Stimulated activated CD4-positive, alpha-beta T cell treated with anti-CD3 and anti-CD28 coated beads, TNF-alpha, amount 100 ng/mL, for 48 hours (primary cell): ENCODE measurements around the gene KLHL25.

ENCODE experiments used
- DNase-seq, 3 donors: peaks; one replicate each; pipeline ENCODE4 v3.0.0-alpha.2; 2020; ENCODE audit warnings: low read depth in 3 of 3

Gene KLHL25

GRCh38 chr15:85748176-85748575, 46.5 kb downstream of the KLHL25 start:
- DNase-seq = no peak

- DNase-seq = no peak
Observed at GRCh38 chr15:85746641-85747040, 48.1 kb downstream of the KLHL25 start.

DNA sequence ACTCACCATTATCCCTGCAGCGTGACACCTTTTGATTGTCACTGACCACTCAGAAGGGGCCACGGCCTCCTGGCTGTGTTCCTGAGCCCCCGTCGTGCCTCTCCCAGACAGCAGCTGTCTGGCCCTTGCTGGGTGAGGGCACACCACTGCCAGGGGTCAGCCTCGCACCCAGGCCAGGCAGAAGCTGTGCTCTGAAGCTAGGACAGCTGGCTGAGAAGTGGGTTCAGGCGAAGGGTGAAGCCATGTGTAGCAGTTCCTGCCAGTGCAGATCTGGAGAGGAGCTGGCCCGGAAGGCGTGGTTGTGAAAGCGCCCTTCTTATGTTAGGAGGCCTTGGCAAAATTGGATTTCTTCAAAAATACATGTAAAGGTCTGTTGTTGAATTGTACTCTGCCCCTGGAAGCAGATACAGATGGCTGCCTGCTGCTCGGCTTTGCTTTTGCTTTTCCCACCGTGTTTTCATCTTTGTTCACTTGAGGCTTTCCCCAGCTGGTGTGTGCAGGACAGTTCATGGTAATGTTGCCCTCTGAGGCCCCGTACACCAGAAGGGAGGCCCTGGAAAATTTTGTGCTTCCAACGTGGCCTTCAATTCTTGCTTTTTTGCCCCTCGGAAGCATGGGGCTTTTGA, 49.1 kb downstream of the KLHL25 start:
- DNase-seq = no peak

- DNase-seq = no peak
Observed at GRCh38 chr15:85745023-85745422, 49.7 kb downstream of the KLHL25 start.

- no peak for DNase-seq
Observed at GRCh38 chr15:85744579-85744978, 50.1 kb downstream of the KLHL25 start.

DNA sequence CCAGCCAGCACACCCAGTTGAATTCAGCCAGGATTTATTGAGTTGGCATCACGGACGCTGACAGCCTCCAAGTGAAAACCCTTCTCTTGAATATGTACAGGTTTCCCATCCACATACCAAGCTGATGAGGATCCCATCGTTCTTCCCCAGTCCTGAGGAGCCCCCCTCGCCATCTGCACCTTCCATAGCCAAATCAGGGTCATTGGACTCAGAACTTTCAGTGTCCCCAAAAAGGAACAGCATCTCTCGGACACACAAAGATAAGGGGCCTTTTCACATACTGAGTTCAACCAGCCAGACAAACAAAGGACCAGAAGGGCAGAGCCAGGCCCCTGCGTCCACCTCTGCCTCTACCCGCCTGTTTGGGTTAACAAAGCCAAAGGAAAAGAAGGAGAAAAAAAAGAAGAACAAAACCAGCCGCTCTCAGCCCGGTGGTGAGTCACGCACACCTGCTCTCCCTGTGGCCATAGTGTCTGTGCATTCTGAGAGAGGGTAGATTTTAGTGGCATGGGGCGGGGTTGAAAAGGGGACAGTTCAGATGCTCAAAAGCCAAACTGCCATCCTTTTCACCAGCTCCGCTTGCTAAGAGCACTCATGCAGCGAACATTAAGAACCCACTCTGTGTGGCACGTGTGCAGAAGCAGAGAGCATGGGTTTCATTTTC, 51.2 kb downstream of the KLHL25 start:
- DNase-seq = no peak

DNA sequence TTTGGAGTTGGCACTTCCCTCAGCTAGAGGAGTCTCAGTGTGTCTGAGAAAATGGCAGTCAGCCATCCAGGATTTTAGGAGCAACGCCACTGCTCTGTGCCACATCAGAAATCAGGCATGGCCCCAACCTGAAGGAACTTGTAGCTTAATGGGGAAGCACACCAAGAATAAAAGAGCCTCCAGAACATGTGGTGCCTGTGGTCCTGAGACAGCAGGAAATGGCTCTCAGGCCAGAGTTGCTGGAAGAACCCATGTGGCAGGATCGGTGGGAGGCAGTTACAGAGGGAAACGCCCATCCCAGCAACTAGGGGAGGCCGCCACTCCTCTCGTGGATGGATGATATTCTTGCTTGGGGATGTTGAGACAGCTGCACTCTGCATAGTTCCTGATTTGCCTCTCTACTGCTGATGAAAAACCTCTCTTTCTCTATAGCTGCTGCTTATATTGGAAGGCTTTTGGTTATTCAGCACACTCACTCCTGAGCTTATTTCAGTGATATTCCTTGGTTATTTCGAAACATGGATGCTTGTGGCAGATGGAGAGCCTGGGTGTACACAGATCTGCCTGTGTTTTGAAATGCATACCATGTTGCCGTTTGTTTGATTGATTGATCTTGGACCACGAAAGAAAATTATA, 52.4 kb downstream of the KLHL25 start:
- no peak for DNase-seq

DNA sequence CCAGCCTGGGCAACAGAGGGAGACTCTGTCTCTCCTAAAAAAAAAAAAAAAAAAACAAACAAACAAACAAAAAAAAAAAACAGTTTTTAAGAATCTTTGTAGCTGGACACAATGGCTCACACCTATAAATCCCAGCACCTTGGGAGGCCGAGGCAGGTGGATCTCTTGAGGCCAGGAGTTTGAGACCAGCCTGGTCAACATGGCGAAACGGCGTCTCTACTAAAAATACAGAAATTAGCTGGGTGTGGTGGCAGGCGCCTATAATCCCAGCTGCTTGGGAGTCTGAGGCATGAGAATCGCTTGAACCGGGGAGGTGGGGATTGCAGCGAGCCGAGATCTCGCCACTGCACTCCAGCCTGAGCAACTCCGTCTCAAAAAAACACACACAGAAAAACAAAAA, 53.1 kb downstream of the KLHL25 start:
- no peak for DNase-seq

DNA sequence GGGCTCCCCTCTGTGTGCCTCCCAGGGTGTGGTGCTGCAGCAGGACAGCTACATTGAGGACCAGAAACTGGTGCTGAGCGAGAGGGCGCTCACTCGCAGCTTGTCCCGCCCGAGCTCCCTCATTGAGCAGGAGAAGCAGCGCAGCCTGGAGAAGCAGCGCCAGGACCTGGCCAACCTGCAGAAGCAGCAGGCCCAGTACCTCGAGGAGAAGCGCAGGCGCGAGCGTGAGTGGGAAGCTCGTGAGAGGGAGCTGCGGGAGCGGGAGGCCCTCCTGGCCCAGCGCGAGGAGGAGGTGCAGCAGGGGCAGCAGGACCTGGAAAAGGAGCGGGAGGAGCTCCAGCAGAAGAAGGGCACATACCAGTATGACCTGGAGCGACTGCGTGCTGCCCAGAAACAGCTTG, 53.7 kb downstream of the KLHL25 start:
- no peak for DNase-seq

GRCh38 chr15:85737061-85737460, 57.7 kb downstream of the KLHL25 start:
- DNase-seq = no peak

GRCh38 chr15:85733416-85733815, 61.3 kb downstream of the KLHL25 start:
- DNase-seq = no peak

GRCh38 chr15:85730001-85730820, 64.5 kb downstream of the KLHL25 start:
- peak in 2 of 3 donors; percentile 21 to 40 for DNase-seq

DNA sequence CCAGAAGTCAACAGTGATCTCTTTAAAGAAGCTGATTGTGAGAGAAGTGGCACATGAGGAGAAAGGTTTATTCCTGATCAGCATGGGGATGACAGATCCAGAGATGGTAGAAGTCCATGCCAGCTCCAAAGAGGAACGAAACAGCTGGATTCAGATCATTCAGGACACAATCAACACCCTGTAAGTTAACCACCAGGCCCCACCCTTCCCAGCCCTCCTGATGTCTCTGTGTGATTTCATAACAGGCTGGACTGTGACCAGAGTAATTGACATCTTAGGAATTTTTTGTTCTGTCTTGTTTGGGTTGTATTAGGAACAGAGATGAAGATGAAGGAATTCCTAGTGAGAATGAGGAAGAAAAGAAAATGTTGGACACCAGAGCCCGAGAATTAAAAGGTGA, 67.7 kb downstream of the KLHL25 start:
- no peak for DNase-seq

GRCh38 chr15:85726454-85726853, 68.3 kb downstream of the KLHL25 start:
- no peak for DNase-seq

GRCh38 chr15:85725564-85725963, 69.2 kb downstream of the KLHL25 start:
- DNase-seq = no peak

DNA sequence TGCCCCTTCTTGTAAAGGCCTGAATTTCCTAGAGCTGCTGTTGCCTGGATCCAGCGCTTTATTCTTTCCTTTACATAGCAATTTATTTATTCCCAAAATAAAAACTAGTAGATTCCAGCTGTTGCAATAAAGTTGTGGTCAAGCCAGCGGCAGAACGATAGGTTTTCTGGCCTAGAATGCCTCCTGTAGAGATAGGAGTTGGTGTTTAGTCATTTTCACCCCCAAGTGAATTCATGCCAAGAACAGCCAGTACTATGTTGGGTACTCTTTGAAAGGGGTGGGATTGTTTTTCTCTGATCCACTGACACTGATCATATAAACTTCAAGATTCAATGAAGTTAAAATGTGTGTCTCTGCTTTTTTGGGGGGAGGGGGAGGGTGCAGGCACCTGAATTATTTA, 69.7 kb downstream of the KLHL25 start:
- DNase-seq = no peak

- no peak for DNase-seq
Observed at GRCh38 chr15:85723960-85724945, 70.5 kb downstream of the KLHL25 start.

DNA sequence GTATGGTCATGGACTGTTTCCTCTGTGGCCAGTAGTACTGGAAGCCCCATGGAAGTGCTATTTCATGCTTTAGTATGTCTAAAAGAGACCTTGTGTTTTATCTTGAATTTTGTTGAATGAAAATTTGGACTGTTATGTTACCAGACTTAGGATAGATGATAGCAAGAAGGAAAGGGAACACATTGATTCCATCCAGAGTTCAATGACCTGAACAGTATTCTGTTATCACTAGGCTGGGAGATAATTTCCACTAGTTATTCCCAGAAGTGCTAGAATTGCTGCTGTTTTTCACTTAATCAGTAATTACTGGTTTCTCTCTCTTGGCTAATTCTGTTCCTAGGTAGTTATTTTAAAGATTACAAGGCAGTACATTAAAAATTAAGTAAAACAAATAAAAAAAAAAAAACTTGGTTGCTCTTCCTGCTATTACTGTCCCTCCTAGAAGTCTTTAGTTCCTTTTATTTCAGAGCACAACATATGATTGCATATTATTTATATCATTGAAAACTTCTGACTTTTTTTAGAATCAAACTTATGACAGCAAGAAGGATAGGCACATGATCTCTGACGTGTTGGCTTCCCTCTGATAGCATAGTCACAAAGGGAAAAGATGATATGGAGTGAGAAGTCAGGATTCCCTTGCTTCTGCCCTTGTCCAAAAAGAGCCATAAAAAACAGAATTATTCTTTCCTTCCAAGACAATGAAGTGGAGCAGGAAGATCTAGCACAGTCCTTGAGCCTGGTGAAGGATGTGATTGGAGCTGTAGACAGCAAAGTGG, 72.2 kb downstream of the KLHL25 start:
- no peak for DNase-seq

GRCh38 chr15:85718981-85719380, 75.7 kb downstream of the KLHL25 start:
- DNase-seq = no peak

DNA sequence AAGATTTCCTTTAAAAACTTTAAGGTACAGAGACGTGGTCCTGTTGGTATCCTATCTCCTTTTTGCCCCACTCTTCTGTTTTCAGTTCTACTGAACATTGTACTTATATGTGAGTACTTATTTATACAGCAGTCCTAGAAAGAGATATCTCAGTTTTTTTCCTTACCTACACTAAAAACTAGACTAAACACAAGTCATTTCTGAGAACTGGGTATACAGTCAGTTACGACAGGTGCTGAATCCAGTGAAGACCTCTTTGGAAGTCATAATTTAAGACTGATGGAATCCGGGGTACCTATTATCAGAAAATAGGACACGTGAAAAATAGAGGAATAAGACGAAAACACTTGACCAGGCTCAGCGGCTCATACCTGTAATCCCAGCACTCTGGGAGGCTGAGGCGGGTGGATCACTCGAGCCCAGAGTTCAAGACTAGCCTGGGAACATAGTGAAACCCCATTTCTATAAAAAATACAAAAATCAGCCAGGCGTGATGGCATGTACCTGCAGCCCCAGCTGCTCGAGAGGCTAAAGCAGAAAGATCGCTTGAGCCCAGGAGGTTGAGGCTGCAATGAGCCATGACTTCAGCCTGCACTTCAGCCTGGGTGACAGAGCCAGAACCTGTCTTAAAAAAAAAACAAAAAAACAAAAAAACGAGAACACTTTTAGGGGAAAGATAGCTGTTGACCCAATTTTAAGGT, 76.3 kb downstream of the KLHL25 start:
- no peak for DNase-seq
